B cell (primary cell): Measurements from ENCODE around the gene MAN2A1. TPM values are rescaled to one million over a fixed set of nuclear protein-coding genes. Genes with fewer than 3 reads are reported as not detected.

ENCODE experiments used
- ATAC-seq: fragments of 200-7000 bp; cut with Tn5 transposase; one replicate; pipeline ENCODE4 v1.10.0; 2021; ENCODE audit warnings: low read depth, mild to moderate bottlenecking, moderate number of reproducible peaks, moderate library complexity
- CTCF ChIA-PET: fragments of 350-600 bp; sonication (Branson Sonifier 250); formaldehyde crosslinking; loops from one replicate; lab custom pipeline; 2021; ENCODE audit warnings: antibody characterized with exemption, inconsistent platforms; lab: Charles Lee
- POLR2A ChIA-PET: fragments of 350-600 bp; sonication (Branson Sonifier 250); formaldehyde crosslinking; loops from one replicate; lab custom pipeline; 2021; ENCODE audit warnings: antibody characterized with exemption; lab: Charles Lee
- DNase-seq: peaks from one replicate; pipeline ENCODE4 v3.0.0; 2013
- H2AFZ ChIP-seq: 2 replicates; pipeline ENCODE4 v1.6.1; 2012; ENCODE audit warnings: mild to moderate bottlenecking, low read depth, low read length; ENCODE audit not compliant: insufficient read depth, poor library complexity, severe bottlenecking
- H3K27ac ChIP-seq, 2 donors: 1 replicate in 1 of 2; 2 replicates in 1 of 2; pipeline ENCODE4 v1.5.1; 2012 to 2013; ENCODE audit warnings: low read length in 2 of 2, mild to moderate bottlenecking in 2 of 2, moderate library complexity in 1 of 2
- H3K27me3 ChIP-seq, 4 experiments: fragments of 200-600 bp in 1 of 4; sonication (generic) in 1 of 4; replicated peaks in 1 of 4; 1 replicate in 2 of 4; 2 replicates in 2 of 4; pipeline versions ENCODE4 v1.6.1 to v1.7.0; 2013 to 2016; ENCODE audit warnings: low read length in 3 of 4, mild to moderate bottlenecking in 2 of 4, mixed read lengths in 1 of 4, moderate library complexity in 1 of 4; ENCODE audit not compliant: insufficient read depth in 4 of 4, control insufficient read depth in 3 of 4; ENCODE audit errors: control extremely low read depth in 1 of 4
- H3K36me3 ChIP-seq, 2 experiments: replicated peaks in 1 of 2; 1 replicate in 1 of 2; 2 replicates in 1 of 2; pipeline versions ENCODE4 v1.6.1 to v1.7.1; 2013; ENCODE audit warnings: low read length in 1 of 2; ENCODE audit not compliant: insufficient read depth in 2 of 2, control insufficient read depth in 1 of 2; ENCODE audit errors: control extremely low read depth in 1 of 2, extremely low read depth in 1 of 2
- H3K4me1 ChIP-seq, 2 donors: fragments of 200-600 bp in 1 of 2; sonication (generic) in 1 of 2; 1 replicate in 1 of 2; 2 replicates in 1 of 2; pipeline versions ENCODE4 v1.5.1 to v1.6.1; 2013 to 2017; ENCODE audit warnings: low read length in 2 of 2; ENCODE audit not compliant: control insufficient read depth in 2 of 2, insufficient read depth in 2 of 2
- H3K4me2 ChIP-seq: replicated peaks from 2 replicates; pipeline ENCODE3; 2012; ENCODE audit warnings: mild to moderate bottlenecking, low read depth, low read length; ENCODE audit not compliant: poor library complexity, severe bottlenecking
- H3K4me3 ChIP-seq, 5 experiments: fragments of 200-600 bp in 1 of 5; sonication (generic) in 1 of 5; 1 replicate in 3 of 5; 2 replicates in 2 of 5; pipeline versions ENCODE4 v1.5.1 to v1.7.0; 2011 to 2016; ENCODE audit warnings: low read length in 4 of 5, mild to moderate bottlenecking in 4 of 5, low read depth in 2 of 5, control low read depth in 1 of 5, moderate library complexity in 1 of 5; ENCODE audit not compliant: insufficient read depth in 1 of 5; ENCODE audit errors: control extremely low read depth in 1 of 5, extremely low read depth in 1 of 5
- H3K79me2 ChIP-seq: fragments of 200-600 bp; sonication (generic); one replicate; pipeline ENCODE4 v1.6.0; 2016; ENCODE audit warnings: low read length; ENCODE audit not compliant: control insufficient read depth, insufficient read depth
- H3K9ac ChIP-seq: fragments of 200-600 bp; sonication (generic); 2 replicates; pipeline ENCODE4 v1.6.1; 2017; ENCODE audit warnings: mild to moderate bottlenecking, low read length, moderate library complexity
- H3K9me3 ChIP-seq, 3 donors: one replicate each; pipeline versions ENCODE4 v1.6.1 to v1.7.1; 2013; ENCODE audit warnings: low read length in 2 of 3; ENCODE audit not compliant: control insufficient read depth in 2 of 3, insufficient read depth in 1 of 3; ENCODE audit errors: control extremely low read depth in 1 of 3
- H4K20me1 ChIP-seq: 2 replicates; pipeline ENCODE4 v1.6.0; 2012; ENCODE audit warnings: mild to moderate bottlenecking, low read length; ENCODE audit not compliant: insufficient read depth, control insufficient read depth, poor library complexity, severe bottlenecking
- H3K27ac Mint-ChIP-seq: one replicate; pipeline ENCODE4 v1.8.0; 2021; ENCODE audit warnings: mixed read lengths
- H3K27me3 Mint-ChIP-seq: one replicate; pipeline ENCODE4 v1.8.0; 2021; ENCODE audit warnings: mixed read lengths
- H3K4me1 Mint-ChIP-seq: one replicate; pipeline ENCODE4 v1.8.0; 2021; ENCODE audit warnings: mixed read lengths
- H3K4me3 Mint-ChIP-seq: one replicate; pipeline ENCODE4 v1.8.0; 2021; ENCODE audit warnings: mixed read lengths
- H3K9me3 Mint-ChIP-seq: one replicate; pipeline ENCODE4 v1.8.0; 2022; ENCODE audit warnings: mixed read lengths; ENCODE audit not compliant: insufficient read depth
- EZH2 ChIP-seq: IDR thresholded peaks from 2 replicates; pipeline ENCODE4 v1.6.1; 2012; ENCODE audit warnings: borderline replicate concordance, low read depth, mild to moderate bottlenecking, moderate library complexity, low read length; ENCODE audit not compliant: insufficient read depth, poor library complexity, severe bottlenecking
- WGBS: methylation state at CpG from one replicate; pipeline ENCODE4 v1.1.5; 2013; ENCODE audit warnings: missing lambda C conversion rate; ENCODE audit not compliant: insufficient coverage; 5-methylcytosine and 5-hydroxymethylcytosine counted together
- intact Hi-C: fragments of 100-400 bp; cut with micrococcal nuclease; formaldehyde crosslinking; loops from one replicate; pipeline ENCODE4 v1.10.0; 2022
- polyA plus RNA-seq: library from polyadenylated mRNA; depleted of rRNA; stranded (reverse); fragments of >200 nt; gene quantifications from 2 replicates; pipeline ENCODE4 v1.2.3, GENCODE V29; 2012
- total RNA-seq, 2 donors: library from RNA; stranded (reverse); fragments of 120-200 nt in 1 of 2; gene quantifications; 1 replicate in 1 of 2; 2 replicates in 1 of 2; pipeline versions ENCODE4 v1.2.3 to v1.2.4, GENCODE V29; 2013 to 2022
- TF ChIP-seq, protein P1 (sequence below): fragments of 200-600 bp; IDR thresholded peaks from one replicate; pipeline ENCODE4 v1.8.0; 2022; ENCODE audit warnings: antibody characterized with exemption, mild to moderate bottlenecking

Gene MAN2A1
- total and polyA plus RNA-seq, 2 donors (not counting 1 experiment from before 2014, with no cell fraction given), result 12.7 to 55.0 TPM

DNA sequence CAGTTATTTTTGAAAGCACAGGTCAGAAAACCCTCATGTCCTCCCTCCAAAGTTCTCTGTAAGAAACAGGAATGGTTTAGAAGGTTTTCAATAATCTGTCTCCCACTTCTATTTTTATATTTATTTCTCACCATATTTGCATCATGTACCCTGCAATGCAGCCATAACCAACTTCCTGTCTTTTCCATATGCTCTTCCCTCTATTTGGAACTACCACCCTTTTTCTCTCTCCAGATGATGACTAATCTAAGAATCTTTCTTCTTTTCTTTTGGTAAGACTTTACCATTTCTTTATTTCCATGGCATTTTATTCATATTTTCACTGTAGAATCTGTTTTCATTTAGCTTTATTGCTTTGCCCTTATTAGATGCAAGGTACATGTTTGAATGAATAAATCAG is 33.9 kb downstream of the MAN2A1 start:
- Histone ChIP-seq H3K4me2 (no peak overlapping the region), H3K79me2 (peaks cover 29% of the 10 kb centered on the region), H4K20me1 (peaks cover 7% of the 10 kb centered on the region), H3K27ac (no peak overlapping the region), H3K4me3 (no peak overlapping the region), H3K36me3 (peaks cover 4 to 6% of the 10 kb centered on the region in 2 experiments), H3K9ac (no peak overlapping the region), H2AFZ (no peak overlapping the region), H3K4me1 (no peaks in the 10 kb centered on the region), H3K9me3 (no peaks in the 10 kb centered on the region), H3K27me3 (no peaks in the 10 kb centered on the region)
- DNase-seq (no peak), ATAC-seq (no peak)
- H3K9me3 Mint-ChIP-seq, result no peaks in the 10 kb centered on the region
- TF ChIP-seq, protein P1, sequence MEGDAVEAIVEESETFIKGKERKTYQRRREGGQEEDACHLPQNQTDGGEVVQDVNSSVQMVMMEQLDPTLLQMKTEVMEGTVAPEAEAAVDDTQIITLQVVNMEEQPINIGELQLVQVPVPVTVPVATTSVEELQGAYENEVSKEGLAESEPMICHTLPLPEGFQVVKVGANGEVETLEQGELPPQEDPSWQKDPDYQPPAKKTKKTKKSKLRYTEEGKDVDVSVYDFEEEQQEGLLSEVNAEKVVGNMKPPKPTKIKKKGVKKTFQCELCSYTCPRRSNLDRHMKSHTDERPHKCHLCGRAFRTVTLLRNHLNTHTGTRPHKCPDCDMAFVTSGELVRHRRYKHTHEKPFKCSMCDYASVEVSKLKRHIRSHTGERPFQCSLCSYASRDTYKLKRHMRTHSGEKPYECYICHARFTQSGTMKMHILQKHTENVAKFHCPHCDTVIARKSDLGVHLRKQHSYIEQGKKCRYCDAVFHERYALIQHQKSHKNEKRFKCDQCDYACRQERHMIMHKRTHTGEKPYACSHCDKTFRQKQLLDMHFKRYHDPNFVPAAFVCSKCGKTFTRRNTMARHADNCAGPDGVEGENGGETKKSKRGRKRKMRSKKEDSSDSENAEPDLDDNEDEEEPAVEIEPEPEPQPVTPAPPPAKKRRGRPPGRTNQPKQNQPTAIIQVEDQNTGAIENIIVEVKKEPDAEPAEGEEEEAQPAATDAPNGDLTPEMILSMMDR, result no peak
- no peak for TF ChIP-seq EZH2
- CTCF ChIA-PET, result interaction anchor here (1.6 kb wide), 1 partner anchor 33 kb away, joined by 5 read pairs; the partner anchor contains the start of gene MAN2A1
- H3K4me3 Mint-ChIP-seq, result no peak overlapping the region
- POLR2A ChIA-PET, result no interaction called here
- intact Hi-C loops, result no loop called here
- H3K27me3 Mint-ChIP-seq, result no peaks in the 10 kb centered on the region
- peaks cover 10% of the 10 kb centered on the region for H3K4me1 Mint-ChIP-seq
- no peak overlapping the region for H3K27ac Mint-ChIP-seq

DNA sequence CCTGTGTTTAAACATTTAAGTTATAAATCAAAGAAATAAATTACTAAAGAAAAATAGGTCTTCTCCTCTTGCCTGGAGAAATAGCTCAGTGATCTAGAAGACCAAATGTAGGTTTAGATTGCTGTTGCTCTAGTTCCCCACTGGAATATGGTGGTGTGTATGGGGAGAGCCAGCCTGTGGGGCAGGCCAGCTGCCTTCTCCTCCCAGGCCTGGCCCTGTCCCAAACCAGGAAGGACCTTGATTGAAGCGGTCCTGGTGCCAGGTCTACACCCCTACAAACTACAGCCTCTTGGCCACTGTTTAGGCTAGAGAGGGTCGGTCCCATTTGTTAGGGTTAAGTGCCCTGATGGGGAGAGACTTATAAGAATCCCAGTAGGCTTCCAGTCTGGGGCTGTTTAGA is 35.4 kb downstream of the MAN2A1 start:
- peaks cover 28% of the 10 kb centered on the region for H3K79me2 ChIP-seq
- H3K27me3 ChIP-seq, result no peaks in the 10 kb centered on the region
- H3K4me2 ChIP-seq, result no peak overlapping the region
- DNase-seq (no peak), ATAC-seq (no peak)
- CTCF ChIA-PET, result interaction anchor here (1.3 kb wide), 1 partner anchor 15 kb away, joined by 4 read pairs; no protein-coding TSS in a partner anchor
- TF ChIP-seq, protein P1, result no peak
- no peak overlapping the region for H3K4me3 ChIP-seq
- 100% methylated on average over 1 of the region's 2 CpGs for WGBS
- peaks cover 7% of the 10 kb centered on the region for H4K20me1 ChIP-seq
- Mint-ChIP-seq H3K4me3 (no peak overlapping the region), H3K4me1 (peaks cover 10% of the 10 kb centered on the region), H3K27me3 (no peaks in the 10 kb centered on the region), H3K27ac (no peak overlapping the region), H3K9me3 (no peaks in the 10 kb centered on the region)
- POLR2A ChIA-PET, result no interaction called here
- no peaks in the 10 kb centered on the region for H3K4me1 ChIP-seq
- intact Hi-C loops, result no loop called here
- no peak overlapping the region for H2AFZ ChIP-seq
- H3K27ac ChIP-seq, result no peak overlapping the region
- H3K9me3 ChIP-seq, result no peaks in the 10 kb centered on the region
- peaks cover 3 to 6% of the 10 kb centered on the region in 2 experiments for H3K36me3 ChIP-seq
- no peak overlapping the region for H3K9ac ChIP-seq
